MM.1S (cell line): ENCODE measurements around the gene TBC1D14.

ENCODE experiments used
- EZH2 ChIP-seq: fragments of 300-600 bp; sonication (generic); optimal IDR thresholded peaks from 2 replicates; pipeline ENCODE3; 2017; ENCODE audit warnings: low read depth, mild to moderate bottlenecking, antibody characterized with exemption, low read length, mixed read lengths
- TF ChIP-seq, protein P1 (sequence below): fragments of 300-600 bp; sonication (generic); IDR thresholded peaks from 2 replicates; pipeline ENCODE4 v1.5.1; 2016; ENCODE audit warnings: antibody characterized with exemption, low read length, mixed read lengths

DNA sequence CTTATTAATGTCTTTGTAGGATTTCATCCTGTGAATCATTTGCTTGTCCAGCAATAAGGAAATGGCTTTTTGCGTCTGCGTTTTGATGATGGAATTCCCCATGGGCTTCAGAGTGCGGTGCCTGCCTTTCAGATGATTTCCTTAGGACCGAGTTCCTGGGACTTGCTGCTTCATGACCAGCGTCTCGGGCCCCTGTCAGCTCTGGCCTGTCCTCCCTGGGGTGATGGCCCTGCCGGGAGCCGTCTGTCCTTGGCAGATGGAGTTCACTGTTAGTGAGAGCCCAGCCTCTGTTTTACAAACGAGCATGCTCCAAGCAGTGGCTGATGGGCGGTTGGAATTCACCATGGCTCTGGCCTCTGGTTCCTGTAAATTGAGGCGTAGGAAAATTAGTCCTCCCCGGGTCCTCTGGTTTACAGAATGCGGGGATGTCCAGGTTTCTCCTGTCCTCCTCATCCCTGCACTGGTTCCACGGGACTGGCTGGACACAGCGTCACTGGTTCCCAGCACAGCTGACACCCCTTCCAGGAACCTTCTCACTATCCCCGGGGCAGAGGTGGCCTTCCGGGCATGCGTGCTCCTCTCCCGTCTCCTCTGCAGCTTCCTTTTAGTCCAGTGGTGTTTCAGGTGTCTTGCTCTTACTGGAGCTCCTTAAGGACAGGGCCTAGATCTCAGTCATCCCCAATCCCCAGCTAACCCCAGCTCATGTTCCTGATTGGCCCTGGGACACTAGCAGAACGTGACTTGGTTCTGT lies 34.9 kb downstream of the TBC1D14 start:
- TF ChIP-seq, protein P1, sequence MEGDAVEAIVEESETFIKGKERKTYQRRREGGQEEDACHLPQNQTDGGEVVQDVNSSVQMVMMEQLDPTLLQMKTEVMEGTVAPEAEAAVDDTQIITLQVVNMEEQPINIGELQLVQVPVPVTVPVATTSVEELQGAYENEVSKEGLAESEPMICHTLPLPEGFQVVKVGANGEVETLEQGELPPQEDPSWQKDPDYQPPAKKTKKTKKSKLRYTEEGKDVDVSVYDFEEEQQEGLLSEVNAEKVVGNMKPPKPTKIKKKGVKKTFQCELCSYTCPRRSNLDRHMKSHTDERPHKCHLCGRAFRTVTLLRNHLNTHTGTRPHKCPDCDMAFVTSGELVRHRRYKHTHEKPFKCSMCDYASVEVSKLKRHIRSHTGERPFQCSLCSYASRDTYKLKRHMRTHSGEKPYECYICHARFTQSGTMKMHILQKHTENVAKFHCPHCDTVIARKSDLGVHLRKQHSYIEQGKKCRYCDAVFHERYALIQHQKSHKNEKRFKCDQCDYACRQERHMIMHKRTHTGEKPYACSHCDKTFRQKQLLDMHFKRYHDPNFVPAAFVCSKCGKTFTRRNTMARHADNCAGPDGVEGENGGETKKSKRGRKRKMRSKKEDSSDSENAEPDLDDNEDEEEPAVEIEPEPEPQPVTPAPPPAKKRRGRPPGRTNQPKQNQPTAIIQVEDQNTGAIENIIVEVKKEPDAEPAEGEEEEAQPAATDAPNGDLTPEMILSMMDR = no peak
- TF ChIP-seq EZH2 = no peak
